NCI-H2107 treated with DMSO at 0.1 percent for 48 hours (cell line): Measurements from ENCODE around the gene MAB21L2.
A peak's percentile ranks its signal among the peaks of the same experiment; 100 is the strongest.

Experiments used
- DNase-seq: peaks from one replicate; lab custom pipeline; 2025; ENCODE audit not compliant: unreplicated experiment; lab: John Stamatoyannopoulos, UW

Gene MAB21L2

DNA sequence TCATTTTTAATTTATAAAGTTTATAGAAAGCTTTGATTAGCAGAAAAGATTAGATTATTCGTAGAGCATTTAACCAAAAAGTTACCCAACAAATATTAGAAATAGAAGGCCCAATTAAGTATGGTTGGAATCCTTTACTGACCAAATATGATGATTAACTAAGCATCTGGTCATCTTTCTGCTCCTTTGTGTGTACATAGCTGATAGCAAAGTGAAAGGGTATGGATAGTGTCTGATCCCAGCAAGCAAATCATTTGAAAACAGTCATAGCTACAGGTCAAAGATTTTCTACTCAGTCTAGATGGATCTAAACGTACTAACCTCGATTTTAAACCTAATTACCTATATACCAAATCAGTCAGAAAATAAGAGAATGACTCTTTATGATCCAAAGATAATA lies 7.3 kb upstream of the MAB21L2 start:
- no peak for DNase-seq

DNA sequence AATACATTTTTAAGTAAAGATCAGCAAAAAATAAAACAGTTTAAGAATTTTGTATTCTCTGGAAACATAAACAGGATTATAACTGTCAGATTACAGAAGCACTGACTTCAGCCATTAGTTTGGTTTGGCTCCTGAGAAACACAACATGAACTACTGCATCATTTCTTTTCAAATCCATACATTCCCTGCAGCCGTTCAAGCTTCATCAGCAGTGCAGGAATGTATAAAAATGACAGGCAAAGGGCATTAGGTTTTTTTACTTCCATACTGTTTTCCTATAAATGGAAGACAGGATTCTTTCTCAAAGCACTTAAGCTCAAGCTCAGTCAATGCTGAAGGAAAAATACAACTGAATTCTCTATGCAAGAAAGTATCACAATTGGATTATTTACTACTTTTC lies 4.2 kb upstream of the MAB21L2 start:
- no peak for DNase-seq

DNA sequence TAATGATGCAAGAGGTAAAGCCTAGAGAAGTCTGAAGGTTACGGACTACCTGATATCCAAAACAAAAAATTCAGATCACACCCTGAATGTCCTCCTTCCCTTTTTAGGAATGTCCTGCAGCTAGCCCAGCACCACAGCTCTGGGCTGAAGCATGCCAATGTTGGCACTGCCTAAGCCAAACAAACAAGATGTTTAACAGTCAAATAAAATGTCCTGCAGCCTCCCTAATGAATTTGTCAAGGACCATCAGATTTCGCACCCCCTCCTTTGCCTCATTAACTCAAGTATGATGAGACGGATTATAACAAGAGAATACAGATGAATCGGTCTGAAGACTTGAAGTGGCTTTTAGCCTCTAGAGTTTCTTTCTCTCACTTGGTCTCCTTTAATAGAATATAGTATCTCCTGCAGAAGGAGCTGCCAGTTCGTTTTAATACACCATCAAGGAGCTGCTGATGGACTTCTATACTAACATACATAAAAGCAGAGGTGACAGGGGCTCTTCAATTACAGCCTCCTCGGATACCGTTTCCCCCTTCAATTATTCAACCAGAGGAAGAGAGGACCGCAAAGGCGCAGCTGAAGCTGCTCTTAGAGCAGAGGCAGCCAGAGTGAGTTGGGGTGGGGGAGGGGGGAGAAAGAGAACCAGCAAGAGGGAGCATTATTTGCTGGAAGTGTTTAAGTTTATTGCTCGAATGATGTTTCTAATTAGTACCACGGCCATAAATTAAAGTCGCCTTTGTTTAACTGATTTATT lies 3.0 kb upstream of the MAB21L2 start:
- DNase-seq, result peak; percentile 64

DNA sequence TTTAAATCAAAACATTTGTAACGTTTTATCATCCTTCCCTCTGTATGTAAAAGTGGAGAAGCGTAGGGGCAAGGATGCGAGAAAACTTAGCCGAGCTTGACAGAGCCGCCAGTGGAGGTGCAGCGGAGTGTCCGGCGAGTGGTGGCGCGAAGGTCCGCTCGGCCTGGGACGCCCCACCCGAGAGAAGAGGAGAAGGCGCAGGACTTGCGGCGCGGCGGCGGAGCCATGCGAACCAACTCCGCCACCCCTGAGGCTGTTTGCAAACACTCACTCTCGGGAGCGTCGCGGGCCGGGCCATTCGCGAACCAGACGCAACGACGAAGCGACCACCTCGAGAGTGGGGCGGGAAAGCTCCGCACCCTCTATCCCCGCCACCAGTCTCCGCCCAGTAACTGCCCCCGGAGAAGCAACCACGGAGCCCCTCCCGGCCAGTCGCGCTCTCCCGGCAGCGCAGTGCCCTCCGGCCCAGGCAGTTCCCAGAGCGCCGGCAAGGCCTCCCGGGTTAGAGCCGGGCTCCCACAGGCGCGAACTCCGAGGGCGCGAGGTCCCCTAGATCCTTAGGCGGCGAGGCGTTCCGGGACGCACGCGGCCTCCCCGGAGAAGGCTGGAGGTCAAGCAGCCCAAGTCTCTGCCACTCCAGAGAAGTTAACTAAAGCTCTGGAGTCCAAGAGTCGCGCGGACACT lies 2.3 kb upstream of the MAB21L2 start:
- DNase-seq, result no peak

DNA sequence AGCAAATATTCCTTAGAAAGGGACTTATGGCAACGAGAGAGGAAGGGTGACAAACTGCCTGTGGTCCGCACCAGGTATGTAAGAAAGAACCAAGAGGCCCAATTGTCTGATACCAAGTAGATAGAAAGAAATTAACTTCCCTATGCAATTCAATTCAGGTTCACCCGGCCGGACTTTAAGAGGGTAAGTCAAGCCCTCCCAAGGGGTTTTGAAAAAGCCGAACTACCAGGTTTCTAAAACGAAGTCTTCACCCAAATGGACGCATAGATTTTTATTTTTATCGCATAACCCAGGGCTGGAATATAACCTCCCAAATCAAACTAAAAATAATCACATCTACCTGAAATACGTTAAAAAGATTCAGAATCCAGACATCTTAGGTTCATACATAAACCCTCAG lies 1.6 kb upstream of the MAB21L2 start:
- no peak for DNase-seq

DNA sequence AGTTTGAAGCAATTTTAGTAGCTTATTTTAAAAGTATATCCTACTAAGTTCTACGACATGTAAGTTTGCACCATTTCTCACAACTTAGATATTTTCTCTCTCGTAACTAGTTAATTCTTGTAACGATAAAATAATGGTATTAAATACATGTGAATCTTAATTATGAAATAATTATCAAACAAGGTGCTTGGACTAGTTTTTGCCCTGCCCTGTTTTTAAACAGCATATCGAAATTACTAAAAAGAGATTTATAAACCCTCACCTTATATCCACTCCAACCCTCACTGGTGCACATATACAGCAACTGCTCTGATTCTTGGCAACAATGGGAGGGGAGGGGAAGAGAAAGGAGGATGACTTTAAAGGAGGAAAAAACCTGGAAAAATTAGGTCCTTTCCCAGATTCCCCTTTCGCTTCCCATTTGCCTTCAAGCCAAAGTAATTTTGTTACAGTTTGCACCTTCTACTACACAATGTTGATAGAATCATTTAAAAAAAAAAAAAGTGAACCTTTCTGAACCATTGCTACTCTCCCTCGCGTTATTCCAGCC lies 820 bp upstream of the MAB21L2 start:
- DNase-seq, result no peak

DNA sequence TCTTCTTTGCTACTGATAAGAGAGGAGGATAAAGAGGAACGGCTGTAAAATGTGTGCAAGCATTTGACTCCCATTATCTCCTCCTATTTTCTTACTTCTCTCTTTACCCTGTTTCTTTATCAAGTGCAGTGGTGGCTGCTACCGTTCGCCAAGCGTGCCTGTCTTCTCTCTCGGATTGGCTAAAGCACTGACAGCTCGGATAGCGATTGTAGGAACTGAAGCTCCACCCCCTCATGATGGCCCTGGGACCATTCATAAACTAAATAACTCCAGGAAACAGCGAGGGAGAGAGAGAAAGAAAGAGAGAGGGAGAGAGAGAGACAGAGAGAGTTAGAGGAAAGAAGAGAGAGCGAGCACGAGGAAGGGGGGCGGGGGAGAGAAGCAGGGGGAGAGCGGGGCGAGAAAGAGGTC lies 305 bp upstream of the MAB21L2 start:
- no peak for DNase-seq

DNA sequence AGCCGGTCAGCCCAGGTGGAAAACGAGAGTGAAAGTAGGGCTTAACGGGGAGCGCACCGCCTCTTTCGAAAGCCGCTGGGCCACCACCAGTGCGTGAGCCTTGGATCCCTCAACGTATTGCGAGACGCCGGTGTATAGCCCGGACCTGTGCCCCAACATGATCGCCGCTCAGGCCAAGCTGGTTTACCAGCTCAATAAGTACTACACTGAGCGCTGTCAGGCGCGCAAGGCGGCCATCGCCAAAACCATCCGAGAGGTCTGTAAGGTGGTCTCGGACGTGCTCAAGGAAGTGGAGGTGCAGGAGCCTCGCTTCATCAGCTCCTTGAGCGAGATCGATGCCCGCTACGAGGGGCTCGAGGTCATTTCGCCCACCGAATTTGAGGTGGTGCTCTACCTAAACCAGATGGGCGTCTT lies 929 bp downstream of the MAB21L2 start:
- DNase-seq, result no peak

DNA sequence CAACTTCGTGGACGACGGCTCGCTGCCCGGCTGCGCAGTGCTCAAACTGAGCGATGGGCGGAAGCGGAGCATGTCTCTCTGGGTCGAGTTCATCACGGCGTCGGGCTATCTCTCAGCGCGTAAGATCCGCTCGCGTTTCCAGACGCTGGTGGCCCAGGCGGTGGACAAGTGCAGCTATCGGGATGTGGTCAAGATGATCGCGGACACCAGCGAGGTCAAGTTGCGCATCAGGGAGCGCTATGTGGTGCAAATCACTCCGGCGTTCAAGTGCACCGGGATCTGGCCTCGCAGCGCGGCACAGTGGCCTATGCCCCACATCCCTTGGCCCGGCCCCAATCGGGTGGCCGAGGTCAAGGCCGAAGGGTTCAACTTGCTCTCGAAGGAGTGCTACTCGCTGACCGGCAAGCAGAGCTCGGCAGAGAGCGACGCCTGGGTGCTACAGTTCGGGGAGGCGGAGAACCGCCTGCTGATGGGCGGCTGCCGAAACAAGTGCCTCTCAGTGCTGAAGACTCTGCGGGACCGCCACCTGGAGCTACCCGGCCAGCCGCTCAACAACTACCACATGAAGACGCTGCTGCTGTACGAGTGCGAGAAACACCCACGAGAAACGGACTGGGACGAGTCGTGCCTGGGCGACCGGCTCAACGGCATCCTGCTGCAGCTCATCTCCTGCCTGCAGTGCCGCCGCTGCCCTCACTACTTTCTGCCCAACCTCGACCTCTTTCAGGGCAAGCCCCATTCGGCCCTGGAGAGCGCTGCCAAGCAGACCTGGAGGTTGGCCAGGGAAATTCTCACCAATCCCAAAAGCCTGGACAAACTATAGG lies 1.5 kb downstream of the MAB21L2 start:
- no peak for DNase-seq

DNA sequence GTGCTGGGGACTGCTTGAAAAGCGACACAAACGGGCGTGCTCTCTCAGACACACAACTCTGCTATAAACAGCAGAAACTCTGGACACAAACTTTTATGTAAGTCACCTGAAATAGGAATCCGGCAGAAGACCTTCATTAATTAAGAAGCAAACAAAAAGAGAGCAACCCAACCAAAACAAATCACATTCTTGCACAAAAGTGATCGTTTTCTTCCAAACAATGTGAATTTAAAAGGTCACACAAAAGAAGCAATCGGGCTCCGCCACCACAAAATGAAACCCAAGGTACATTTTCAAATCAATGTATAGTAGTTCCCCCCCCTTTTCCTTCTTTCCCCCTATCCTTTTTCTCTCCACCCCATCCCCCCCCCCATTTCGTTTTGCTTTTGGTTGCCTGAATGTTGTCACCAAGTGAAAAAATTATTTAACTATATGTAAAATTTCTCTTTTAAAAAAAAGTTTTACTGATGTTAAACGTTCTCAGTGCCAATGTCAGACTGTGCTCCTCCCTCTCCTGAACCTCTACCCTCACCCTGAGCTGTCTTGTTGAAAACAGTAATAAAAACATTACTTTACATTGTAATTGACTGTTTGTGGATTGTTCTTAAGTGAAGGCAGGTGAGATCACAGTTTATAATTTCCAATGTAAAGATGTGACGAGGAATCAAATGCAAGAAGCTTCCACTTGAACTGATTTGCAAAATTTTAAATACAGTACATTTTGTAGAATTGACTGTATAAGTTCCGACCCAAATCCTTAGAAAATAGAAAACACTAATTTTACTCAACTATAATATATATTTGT lies 2.4 kb downstream of the MAB21L2 start:
- DNase-seq, result no peak

DNA sequence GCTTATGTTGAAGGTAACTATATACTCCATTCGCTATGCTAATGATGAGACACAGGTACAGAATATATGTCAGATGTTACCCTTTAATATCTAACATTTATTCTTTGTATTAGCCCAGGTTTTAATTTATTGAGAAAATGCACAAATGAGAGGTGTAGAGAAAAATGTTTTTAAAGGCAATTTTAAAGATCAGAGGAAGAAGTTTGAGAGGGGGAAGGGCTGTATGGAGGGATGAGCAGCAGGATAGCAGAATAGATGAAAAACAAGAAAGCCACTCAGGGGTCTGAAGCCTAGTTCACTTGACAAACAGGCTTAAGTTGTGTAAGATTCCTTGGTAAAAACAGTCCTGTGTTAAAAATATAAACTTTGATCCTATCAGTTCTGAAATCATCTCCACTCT lies 3.7 kb downstream of the MAB21L2 start:
- no peak for DNase-seq

DNA sequence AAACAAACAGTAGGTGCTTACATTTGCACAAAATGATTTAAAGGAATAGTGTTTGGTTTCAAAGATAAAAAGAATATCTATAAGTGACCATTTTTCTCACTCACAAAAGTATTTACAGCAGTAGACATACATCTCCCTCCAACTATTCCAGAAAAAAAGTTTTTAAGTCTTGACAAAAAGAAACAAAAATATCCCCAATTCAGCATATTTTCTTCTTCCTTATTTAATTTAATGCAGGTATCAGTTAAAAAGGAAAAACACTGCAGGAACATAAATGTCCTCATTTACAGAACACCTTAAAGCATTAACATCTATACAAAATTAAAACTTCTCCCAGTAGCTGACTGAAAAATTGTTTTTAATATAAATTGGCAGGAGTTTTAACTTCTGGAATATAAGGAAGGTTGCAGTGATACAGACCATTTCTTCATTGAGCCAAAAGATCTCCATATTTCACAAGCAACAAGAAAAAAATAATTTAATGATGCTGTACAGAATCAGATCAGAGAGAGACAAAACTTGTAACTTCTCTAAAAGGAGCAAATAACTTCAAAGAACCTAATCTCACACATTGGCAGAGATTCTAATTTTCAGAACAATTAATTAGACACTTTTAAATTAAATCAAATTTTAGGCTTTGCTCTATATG lies 4.3 kb downstream of the MAB21L2 start:
- DNase-seq, result no peak

DNA sequence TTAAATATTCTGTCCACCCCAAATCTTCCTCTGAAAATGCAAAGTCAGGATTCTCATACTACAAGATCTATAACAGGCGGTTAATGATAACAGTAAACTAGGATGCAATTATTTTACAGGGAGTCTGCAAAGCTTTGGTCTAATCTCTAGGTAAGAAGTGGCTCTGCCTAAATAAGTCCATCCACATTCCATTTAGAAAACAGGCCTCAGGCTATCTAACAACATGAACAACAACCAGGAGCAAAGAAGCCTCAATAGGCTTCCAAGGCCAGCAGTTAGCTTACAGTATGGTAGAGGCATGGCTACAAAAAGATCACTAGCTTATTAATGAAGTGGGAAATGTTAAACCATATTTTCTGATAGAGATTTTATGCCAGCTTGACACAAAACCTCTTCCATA lies 6.4 kb downstream of the MAB21L2 start:
- DNase-seq, result no peak

DNA sequence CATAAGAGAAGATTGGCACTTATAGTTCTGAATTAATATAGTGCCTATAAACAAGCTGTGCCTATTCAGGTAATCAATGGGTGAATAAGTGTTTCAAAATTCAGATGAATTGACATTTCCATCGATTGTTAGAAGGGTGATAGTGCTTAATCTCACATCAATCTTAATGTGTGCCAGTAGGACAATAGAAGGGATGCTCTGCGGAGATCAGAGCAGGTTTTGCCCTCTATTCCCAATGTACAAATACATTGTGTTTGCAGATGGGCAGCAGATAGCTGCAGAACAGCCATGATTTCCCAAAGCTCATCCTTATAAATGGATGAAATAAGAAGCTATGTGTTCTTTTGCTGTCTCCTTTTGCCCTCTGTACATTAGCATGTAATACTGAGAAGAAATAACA lies 7.2 kb downstream of the MAB21L2 start:
- no peak for DNase-seq

DNA sequence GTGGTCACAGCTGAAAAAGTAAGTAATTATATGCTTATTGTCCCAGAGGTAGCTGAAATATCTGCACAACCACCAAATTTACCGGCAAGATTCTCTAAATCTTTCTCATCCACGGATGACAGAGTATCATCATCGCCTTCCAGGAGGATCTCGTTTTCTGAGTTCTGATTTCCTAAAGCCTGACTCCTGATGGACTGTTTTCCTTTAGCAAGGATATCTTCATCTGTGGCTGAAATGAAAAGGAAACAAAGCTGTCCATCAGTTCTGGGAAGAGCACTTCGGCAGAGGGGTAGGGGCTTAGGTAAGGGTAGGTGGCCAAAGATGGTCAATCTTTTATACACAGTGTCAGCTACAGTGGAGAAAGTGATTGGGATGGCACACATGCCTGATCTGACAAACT lies 8.7 kb downstream of the MAB21L2 start:
- DNase-seq, result no peak

DNA sequence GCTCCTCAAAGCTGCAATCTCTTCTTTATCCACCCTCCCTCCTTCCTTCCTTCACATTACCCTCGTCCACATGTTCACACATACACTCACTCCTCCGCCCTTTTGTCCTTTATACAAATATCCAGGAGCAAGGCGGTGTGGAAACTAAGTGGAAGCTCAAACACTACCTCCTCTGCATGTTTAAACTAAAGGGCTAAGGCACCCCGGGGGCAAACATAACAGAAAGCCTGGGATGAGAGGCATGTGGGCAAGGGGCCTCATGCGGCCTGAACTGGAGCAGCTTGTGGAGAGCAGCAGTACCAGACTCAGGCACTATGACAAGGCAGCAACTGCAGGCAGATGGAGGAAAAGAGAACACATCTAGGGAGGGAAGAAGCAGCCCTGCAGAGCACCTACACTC lies 9.5 kb downstream of the MAB21L2 start:
- peak; percentile 62 for DNase-seq

DNA sequence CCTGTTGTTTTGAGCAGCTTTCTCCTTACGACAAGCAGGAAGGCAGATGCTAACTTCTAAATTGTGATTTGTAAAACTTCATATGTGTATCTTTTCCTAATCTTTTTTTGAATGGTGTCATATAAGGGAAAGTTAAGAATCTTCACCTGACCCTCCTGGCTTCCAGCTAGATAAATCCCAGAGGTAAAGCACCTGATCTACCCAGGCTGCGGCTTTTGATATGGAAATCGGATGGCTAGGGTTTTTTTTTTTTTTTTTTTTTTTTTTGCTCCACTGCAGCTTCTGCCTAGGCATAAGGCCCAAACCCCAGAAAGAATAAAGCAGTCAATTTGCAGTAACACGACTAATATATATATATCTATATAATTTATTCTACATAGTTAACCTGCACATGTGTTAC lies 10.0 kb downstream of the MAB21L2 start:
- DNase-seq, result peak; percentile 26

DNA sequence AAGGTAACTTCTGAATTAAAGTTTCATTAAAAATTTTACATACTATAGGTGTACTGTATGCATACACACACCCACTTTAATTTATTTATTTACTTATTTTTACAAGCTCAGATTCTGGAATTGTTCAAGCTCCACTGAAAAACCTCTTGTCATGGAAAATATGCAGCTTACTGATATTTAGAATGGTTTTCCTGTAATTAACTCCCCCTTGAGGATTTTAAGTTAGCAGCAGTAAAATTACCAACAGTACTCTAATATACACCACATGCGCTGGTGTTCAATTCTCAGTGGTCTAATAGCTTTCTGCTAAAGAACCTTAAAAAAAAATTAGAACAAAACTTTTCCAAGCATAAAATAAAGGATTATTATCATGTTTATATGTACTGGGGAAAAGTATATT lies 12.0 kb downstream of the MAB21L2 start:
- peak; percentile 14 for DNase-seq

DNA sequence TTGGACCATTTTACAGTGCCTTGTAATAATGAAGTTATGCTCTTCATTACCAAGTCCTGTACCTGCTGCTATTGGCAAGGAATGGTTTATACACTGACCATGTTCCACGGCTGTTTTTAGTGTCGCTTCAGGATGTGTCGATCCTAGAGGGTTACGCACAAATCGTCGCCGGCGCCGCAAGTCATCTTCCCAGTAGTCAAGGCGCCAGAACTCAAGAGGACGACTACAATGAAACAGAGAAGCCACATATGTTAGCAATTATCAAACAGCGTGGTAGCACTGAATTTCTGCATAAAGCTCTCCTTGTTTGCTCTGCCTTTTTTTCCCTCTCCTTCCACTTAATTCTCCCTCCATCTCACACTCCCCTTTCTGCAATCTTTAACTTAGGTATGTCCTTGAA lies 17.0 kb downstream of the MAB21L2 start:
- DNase-seq, result no peak

DNA sequence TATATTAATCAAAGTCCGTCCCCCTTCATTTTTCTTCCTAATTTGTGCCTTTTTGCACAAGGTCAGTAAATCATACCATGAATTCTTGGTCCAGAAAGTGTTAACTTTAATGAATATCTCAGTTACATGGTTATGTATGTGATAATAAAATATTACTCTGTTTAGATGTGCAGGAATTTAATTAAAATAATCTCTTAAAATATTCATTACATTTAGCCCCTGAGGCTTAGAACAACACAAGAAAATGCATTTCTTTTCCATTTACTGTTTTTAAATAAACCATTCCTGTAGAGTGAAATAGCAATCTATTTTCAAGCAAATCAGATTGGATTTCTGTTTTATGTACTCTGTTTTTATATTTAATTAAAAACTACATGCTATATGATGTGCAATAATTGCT lies 17.6 kb downstream of the MAB21L2 start:
- DNase-seq, result no peak
